HepG2 (cell line): ENCODE results near the gene TOB2. TPM values are rescaled to one million over a fixed set of nuclear protein-coding genes. Genes with fewer than 3 reads are reported as not detected.

Experiments
- CC2D1A ChIP-seq: sonication (generic); formaldehyde crosslinking; IDR thresholded peaks from 2 replicates; pipeline ENCODE4 v1.8.1; 2023; ENCODE audit warnings: mild to moderate bottlenecking, missing genetic modification reagents
- NFYC ChIP-seq: IDR thresholded peaks from 2 replicates; pipeline ENCODE4 v1.6.1; 2016; ENCODE audit warnings: missing genetic modification reagents, missing compliant biosample characterization
- SOX6 ChIP-seq, 2 experiments: fragments of 450-650 bp in 1 of 2; sonication (generic) in 1 of 2; formaldehyde crosslinking in 1 of 2; IDR thresholded peaks; 2 replicates each; pipeline versions ENCODE4 v1.4.0 to v1.6.1; 2017 to 2020; ENCODE audit warnings: antibody characterized with exemption in 1 of 2, mild to moderate bottlenecking in 1 of 2, missing genetic modification reagents in 1 of 2
- SP2 ChIP-seq: sonication (generic); formaldehyde crosslinking; IDR thresholded peaks from 2 replicates; pipeline ENCODE4 v1.5.1; 2020; ENCODE audit warnings: mild to moderate bottlenecking, missing genetic modification reagents
- SRSF9 ChIP-seq: fragments of 200-400 bp; formaldehyde crosslinking; IDR thresholded peaks from 2 replicates; pipeline ENCODE4 v1.6.1; 2018; ENCODE audit warnings: borderline replicate concordance, mild to moderate bottlenecking, low read depth, low read length; ENCODE audit not compliant: insufficient read depth, poor library complexity, severe bottlenecking
- SSRP1 ChIP-seq: IDR thresholded peaks from 2 replicates; pipeline ENCODE4 v1.6.1; 2016; ENCODE audit warnings: control low read depth
- TAF1 ChIP-seq: sonication (generic); formaldehyde crosslinking; IDR thresholded peaks from 2 replicates; pipeline ENCODE4 v1.4.0; 2020; ENCODE audit warnings: missing genetic modification reagents
- TBP ChIP-seq: sonication (generic); formaldehyde crosslinking; IDR thresholded peaks from 2 replicates; pipeline ENCODE4 v1.5.0; 2020; ENCODE audit warnings: missing genetic modification reagents
- ZEB1 ChIP-seq: IDR thresholded peaks from 2 replicates; pipeline ENCODE4 v1.6.1; 2012; ENCODE audit warnings: mild to moderate bottlenecking, low read depth, inconsistent platforms; ENCODE audit not compliant: insufficient replicate concordance
- ZFP36L2 ChIP-seq: sonication (generic); formaldehyde crosslinking; IDR thresholded peaks from 2 replicates; pipeline ENCODE4 v1.4.0; 2020; ENCODE audit warnings: missing genetic modification reagents
- ZNF160 ChIP-seq: sonication (generic); formaldehyde crosslinking; IDR thresholded peaks from 2 replicates; pipeline ENCODE4 v1.8.0; 2022; ENCODE audit warnings: mild to moderate bottlenecking, inconsistent platforms, missing genetic modification reagents
- ZNF432 ChIP-seq: sonication (generic); formaldehyde crosslinking; IDR thresholded peaks from 2 replicates; pipeline ENCODE4 v1.5.0; 2020; ENCODE audit warnings: missing genetic modification reagents, mild to moderate bottlenecking, borderline replicate concordance
- ZNF558 ChIP-seq: sonication (generic); formaldehyde crosslinking; IDR thresholded peaks from 2 replicates; pipeline ENCODE4 v1.9.0; 2022; ENCODE audit warnings: mild to moderate bottlenecking, missing genetic modification reagents, borderline replicate concordance
- ZNF670 ChIP-seq: sonication (generic); formaldehyde crosslinking; IDR thresholded peaks from 2 replicates; pipeline ENCODE4 v1.8.0; 2022; ENCODE audit warnings: mild to moderate bottlenecking, missing genetic modification reagents, borderline replicate concordance
- polyA plus RNA-seq, 8 experiments: library from polyadenylated mRNA; depleted of rRNA in 3 of 8; stranded (reverse) in 7 of 8; unstranded in 1 of 8; fragments of >200 nt; fragmentation: Illumina TruSeq in 4 of 8; extraction: Trizol in 4 of 8; gene quantifications; 2 replicates each; pipeline versions ENCODE4 v1.2.1 to v1.2.3, GENCODE V29; 2011 to 2016; ENCODE audit warnings: low read depth in 4 of 8, missing spikeins in 1 of 8, mixed read lengths in 1 of 8; ENCODE audit not compliant: insufficient read depth in 1 of 8
- total RNA-seq, 5 experiments: library from RNA; depleted of rRNA; stranded (reverse); fragments of >200 nt; fragmentation: Illumina TruSeq; extraction: Trizol; gene quantifications; 2 replicates each; pipeline ENCODE4 v1.2.3, GENCODE V29; 2016; ENCODE audit warnings: low read depth in 1 of 5
- TF ChIP-seq, protein P1 (sequence below): IDR thresholded peaks from 2 replicates; pipeline ENCODE4 v1.6.1; 2016; ENCODE audit warnings: low read depth, missing genetic modification reagents, missing compliant biosample characterization
- TF ChIP-seq, protein P2 (sequence below): sonication (generic); formaldehyde crosslinking; IDR thresholded peaks from 2 replicates; pipeline ENCODE4 v1.5.1; 2020; ENCODE audit warnings: mild to moderate bottlenecking, missing genetic modification reagents, borderline replicate concordance
- TF ChIP-seq, protein P3 (sequence below): sonication (generic); formaldehyde crosslinking; conservative IDR thresholded peaks from 2 replicates; pipeline ENCODE4 v1.8.0; 2022; ENCODE audit warnings: missing genetic modification reagents
- TF ChIP-seq, protein P4 (sequence below): sonication (generic); formaldehyde crosslinking; IDR thresholded peaks from 2 replicates; pipeline ENCODE4 v1.4.0; 2020; ENCODE audit warnings: missing genetic modification reagents, low read depth, mild to moderate bottlenecking, borderline replicate concordance

Gene TOB2
- total and polyA plus RNA-seq, 2 of the 13 experiments (the other 11 are each of a cell fraction or from before 2014, with no cell fraction given): 12.2 to 13.7 TPM

DNA sequence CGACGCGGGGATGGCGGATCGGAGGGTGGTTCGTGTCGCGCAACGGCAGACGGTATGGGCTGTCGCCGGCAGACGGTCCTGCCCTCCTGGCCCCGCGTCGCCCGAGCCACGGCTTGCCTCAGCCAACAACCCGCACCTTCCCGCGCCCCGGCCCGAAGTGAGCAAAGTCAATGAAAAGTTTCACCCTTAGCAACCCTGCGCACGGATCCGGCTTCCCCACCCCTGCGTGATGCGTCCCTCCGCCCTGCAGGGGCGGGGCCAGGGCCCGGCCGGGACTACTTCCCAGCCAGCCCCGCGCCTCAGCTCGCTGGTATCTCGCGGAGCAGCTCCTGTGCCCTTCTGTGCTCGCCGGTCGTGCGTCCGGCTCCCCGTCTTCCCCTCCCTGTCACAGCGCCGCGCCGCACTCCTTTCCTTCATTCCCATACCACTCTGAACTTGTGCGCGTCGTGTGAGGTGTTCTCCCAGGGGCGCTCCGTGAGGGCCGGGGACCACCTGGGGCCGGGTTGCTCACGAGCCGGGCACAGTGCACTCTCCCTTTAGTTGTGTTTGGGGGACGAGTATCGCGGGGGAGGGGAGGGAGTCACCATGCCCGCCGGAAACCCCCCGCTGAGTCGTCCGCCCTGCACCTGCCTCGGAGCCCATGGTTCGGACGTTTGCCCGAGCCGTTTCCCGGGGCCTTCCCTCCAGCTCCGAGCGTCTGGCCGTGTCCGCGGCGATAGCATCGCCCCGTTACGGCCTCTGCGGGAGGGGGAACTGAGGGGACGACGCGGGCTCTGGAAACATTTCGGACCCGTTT is at the start of gene TOB2 (continued):
- TF ChIP-seq, protein P1, sequence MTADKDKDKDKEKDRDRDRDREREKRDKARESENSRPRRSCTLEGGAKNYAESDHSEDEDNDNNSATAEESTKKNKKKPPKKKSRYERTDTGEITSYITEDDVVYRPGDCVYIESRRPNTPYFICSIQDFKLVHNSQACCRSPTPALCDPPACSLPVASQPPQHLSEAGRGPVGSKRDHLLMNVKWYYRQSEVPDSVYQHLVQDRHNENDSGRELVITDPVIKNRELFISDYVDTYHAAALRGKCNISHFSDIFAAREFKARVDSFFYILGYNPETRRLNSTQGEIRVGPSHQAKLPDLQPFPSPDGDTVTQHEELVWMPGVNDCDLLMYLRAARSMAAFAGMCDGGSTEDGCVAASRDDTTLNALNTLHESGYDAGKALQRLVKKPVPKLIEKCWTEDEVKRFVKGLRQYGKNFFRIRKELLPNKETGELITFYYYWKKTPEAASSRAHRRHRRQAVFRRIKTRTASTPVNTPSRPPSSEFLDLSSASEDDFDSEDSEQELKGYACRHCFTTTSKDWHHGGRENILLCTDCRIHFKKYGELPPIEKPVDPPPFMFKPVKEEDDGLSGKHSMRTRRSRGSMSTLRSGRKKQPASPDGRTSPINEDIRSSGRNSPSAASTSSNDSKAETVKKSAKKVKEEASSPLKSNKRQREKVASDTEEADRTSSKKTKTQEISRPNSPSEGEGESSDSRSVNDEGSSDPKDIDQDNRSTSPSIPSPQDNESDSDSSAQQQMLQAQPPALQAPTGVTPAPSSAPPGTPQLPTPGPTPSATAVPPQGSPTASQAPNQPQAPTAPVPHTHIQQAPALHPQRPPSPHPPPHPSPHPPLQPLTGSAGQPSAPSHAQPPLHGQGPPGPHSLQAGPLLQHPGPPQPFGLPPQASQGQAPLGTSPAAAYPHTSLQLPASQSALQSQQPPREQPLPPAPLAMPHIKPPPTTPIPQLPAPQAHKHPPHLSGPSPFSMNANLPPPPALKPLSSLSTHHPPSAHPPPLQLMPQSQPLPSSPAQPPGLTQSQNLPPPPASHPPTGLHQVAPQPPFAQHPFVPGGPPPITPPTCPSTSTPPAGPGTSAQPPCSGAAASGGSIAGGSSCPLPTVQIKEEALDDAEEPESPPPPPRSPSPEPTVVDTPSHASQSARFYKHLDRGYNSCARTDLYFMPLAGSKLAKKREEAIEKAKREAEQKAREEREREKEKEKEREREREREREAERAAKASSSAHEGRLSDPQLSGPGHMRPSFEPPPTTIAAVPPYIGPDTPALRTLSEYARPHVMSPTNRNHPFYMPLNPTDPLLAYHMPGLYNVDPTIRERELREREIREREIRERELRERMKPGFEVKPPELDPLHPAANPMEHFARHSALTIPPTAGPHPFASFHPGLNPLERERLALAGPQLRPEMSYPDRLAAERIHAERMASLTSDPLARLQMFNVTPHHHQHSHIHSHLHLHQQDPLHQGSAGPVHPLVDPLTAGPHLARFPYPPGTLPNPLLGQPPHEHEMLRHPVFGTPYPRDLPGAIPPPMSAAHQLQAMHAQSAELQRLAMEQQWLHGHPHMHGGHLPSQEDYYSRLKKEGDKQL: peak; percentile 62; the same call in 1 of the 2 replicates
- TF ChIP-seq ZEB1 (peak; percentile 50), NFYC (peak; percentile 54), ZNF432 (CRISPR knock-in tag) (no peak; the same call in 1 of the 2 replicates), ZNF160 (peak; percentile 75; the same call in 1 of the 2 replicates), CC2D1A (CRISPR knock-in tag) (no peak), TAF1 (CRISPR knock-in tag) (peak; percentile 99), SOX6 (IDR thresholded peaks at IDR 0.05) (no peak), SOX6 (CRISPR knock-in tag; IDR thresholded peaks at IDR 0.05) (peak; percentile 84), ZNF670 (peak; percentile 86; the same call in 1 of the 2 replicates), ZNF558 (CRISPR knock-in tag) (peak; percentile 49; the same call in 1 of the 2 replicates), SSRP1 (CRISPR knock-in tag) (peak; percentile 96; the same call in 1 of the 2 replicates), TBP (CRISPR knock-in tag) (peak; percentile 66; the same call in 1 of the 2 replicates), SP2 (CRISPR knock-in tag) (peak; percentile 53), SRSF9 (no peak), ZFP36L2 (CRISPR knock-in tag) (peak; percentile 95; the same call in 1 of the 2 replicates)
- TF ChIP-seq, protein P2, sequence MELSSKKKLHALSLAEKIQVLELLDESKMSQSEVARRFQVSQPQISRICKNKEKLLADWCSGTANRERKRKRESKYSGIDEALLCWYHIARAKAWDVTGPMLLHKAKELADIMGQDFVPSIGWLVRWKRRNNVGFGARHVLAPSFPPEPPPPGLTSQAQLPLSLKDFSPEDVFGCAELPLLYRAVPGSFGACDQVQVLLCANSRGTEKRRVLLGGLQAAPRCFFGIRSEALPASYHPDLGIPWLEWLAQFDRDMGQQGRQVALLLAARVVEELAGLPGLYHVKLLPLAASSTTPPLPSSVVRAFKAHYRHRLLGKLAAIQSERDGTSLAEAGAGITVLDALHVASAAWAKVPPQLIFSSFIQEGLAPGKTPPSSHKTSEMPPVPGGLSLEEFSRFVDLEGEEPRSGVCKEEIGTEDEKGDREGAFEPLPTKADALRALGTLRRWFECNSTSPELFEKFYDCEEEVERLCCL (CRISPR knock-in tag): no peak; the same call in 1 of the 2 replicates
- TF ChIP-seq, protein P3, sequence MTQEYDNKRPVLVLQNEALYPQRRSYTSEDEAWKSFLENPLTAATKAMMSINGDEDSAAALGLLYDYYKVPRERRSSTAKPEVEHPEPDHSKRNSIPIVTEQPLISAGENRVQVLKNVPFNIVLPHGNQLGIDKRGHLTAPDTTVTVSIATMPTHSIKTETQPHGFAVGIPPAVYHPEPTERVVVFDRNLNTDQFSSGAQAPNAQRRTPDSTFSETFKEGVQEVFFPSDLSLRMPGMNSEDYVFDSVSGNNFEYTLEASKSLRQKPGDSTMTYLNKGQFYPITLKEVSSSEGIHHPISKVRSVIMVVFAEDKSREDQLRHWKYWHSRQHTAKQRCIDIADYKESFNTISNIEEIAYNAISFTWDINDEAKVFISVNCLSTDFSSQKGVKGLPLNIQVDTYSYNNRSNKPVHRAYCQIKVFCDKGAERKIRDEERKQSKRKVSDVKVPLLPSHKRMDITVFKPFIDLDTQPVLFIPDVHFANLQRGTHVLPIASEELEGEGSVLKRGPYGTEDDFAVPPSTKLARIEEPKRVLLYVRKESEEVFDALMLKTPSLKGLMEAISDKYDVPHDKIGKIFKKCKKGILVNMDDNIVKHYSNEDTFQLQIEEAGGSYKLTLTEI (CRISPR knock-in tag): no peak; the same call in 1 of the 2 replicates
- TF ChIP-seq, protein P4, sequence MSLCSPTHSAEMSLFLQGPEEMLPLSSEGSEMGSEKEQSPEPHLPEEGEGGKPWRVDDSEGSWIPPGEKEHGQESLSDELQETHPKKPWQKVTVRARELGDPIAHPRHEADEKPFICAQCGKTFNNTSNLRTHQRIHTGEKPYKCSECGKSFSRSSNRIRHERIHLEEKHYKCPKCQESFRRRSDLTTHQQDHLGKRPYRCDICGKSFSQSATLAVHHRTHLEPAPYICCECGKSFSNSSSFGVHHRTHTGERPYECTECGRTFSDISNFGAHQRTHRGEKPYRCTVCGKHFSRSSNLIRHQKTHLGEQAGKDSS (CRISPR knock-in tag): peak; percentile 94
